B cell (primary cell): Measurements from ENCODE around the gene ROR2. TPM values are rescaled to one million over a fixed set of nuclear protein-coding genes. Genes with fewer than 3 reads are reported as not detected.

Source experiments
- ATAC-seq: fragments of 200-7000 bp; cut with Tn5 transposase; one replicate; pipeline ENCODE4 v1.10.0; 2021; ENCODE audit warnings: low read depth, mild to moderate bottlenecking, moderate number of reproducible peaks, moderate library complexity
- CTCF ChIA-PET: fragments of 350-600 bp; sonication (Branson Sonifier 250); formaldehyde crosslinking; loops from one replicate; lab custom pipeline; 2021; ENCODE audit warnings: antibody characterized with exemption, inconsistent platforms; lab: Charles Lee
- POLR2A ChIA-PET: fragments of 350-600 bp; sonication (Branson Sonifier 250); formaldehyde crosslinking; loops from one replicate; lab custom pipeline; 2021; ENCODE audit warnings: antibody characterized with exemption; lab: Charles Lee
- DNase-seq: peaks from one replicate; pipeline ENCODE4 v3.0.0; 2013
- H2AFZ ChIP-seq: 2 replicates; pipeline ENCODE4 v1.6.1; 2012; ENCODE audit warnings: mild to moderate bottlenecking, low read depth, low read length; ENCODE audit not compliant: insufficient read depth, poor library complexity, severe bottlenecking
- H3K27ac ChIP-seq, 2 donors: 1 replicate in 1 of 2; 2 replicates in 1 of 2; pipeline ENCODE4 v1.5.1; 2012 to 2013; ENCODE audit warnings: low read length in 2 of 2, mild to moderate bottlenecking in 2 of 2, moderate library complexity in 1 of 2
- H3K27me3 ChIP-seq, 4 experiments: fragments of 200-600 bp in 1 of 4; sonication (generic) in 1 of 4; replicated peaks in 1 of 4; 1 replicate in 2 of 4; 2 replicates in 2 of 4; pipeline versions ENCODE4 v1.6.1 to v1.7.0; 2013 to 2016; ENCODE audit warnings: low read length in 3 of 4, mild to moderate bottlenecking in 2 of 4, mixed read lengths in 1 of 4, moderate library complexity in 1 of 4; ENCODE audit not compliant: insufficient read depth in 4 of 4, control insufficient read depth in 3 of 4; ENCODE audit errors: control extremely low read depth in 1 of 4
- H3K36me3 ChIP-seq, 2 experiments: replicated peaks in 1 of 2; 1 replicate in 1 of 2; 2 replicates in 1 of 2; pipeline versions ENCODE4 v1.6.1 to v1.7.1; 2013; ENCODE audit warnings: low read length in 1 of 2; ENCODE audit not compliant: insufficient read depth in 2 of 2, control insufficient read depth in 1 of 2; ENCODE audit errors: control extremely low read depth in 1 of 2, extremely low read depth in 1 of 2
- H3K4me1 ChIP-seq, 2 donors: fragments of 200-600 bp in 1 of 2; sonication (generic) in 1 of 2; 1 replicate in 1 of 2; 2 replicates in 1 of 2; pipeline versions ENCODE4 v1.5.1 to v1.6.1; 2013 to 2017; ENCODE audit warnings: low read length in 2 of 2; ENCODE audit not compliant: control insufficient read depth in 2 of 2, insufficient read depth in 2 of 2
- H3K4me2 ChIP-seq: replicated peaks from 2 replicates; pipeline ENCODE3; 2012; ENCODE audit warnings: mild to moderate bottlenecking, low read depth, low read length; ENCODE audit not compliant: poor library complexity, severe bottlenecking
- H3K4me3 ChIP-seq, 5 experiments: fragments of 200-600 bp in 1 of 5; sonication (generic) in 1 of 5; 1 replicate in 3 of 5; 2 replicates in 2 of 5; pipeline versions ENCODE4 v1.5.1 to v1.7.0; 2011 to 2016; ENCODE audit warnings: low read length in 4 of 5, mild to moderate bottlenecking in 4 of 5, low read depth in 2 of 5, control low read depth in 1 of 5, moderate library complexity in 1 of 5; ENCODE audit not compliant: insufficient read depth in 1 of 5; ENCODE audit errors: control extremely low read depth in 1 of 5, extremely low read depth in 1 of 5
- H3K79me2 ChIP-seq: fragments of 200-600 bp; sonication (generic); one replicate; pipeline ENCODE4 v1.6.0; 2016; ENCODE audit warnings: low read length; ENCODE audit not compliant: control insufficient read depth, insufficient read depth
- H3K9ac ChIP-seq: fragments of 200-600 bp; sonication (generic); 2 replicates; pipeline ENCODE4 v1.6.1; 2017; ENCODE audit warnings: mild to moderate bottlenecking, low read length, moderate library complexity
- H3K9me3 ChIP-seq, 3 donors: one replicate each; pipeline versions ENCODE4 v1.6.1 to v1.7.1; 2013; ENCODE audit warnings: low read length in 2 of 3; ENCODE audit not compliant: control insufficient read depth in 2 of 3, insufficient read depth in 1 of 3; ENCODE audit errors: control extremely low read depth in 1 of 3
- H4K20me1 ChIP-seq: 2 replicates; pipeline ENCODE4 v1.6.0; 2012; ENCODE audit warnings: mild to moderate bottlenecking, low read length; ENCODE audit not compliant: insufficient read depth, control insufficient read depth, poor library complexity, severe bottlenecking
- H3K27ac Mint-ChIP-seq: one replicate; pipeline ENCODE4 v1.8.0; 2021; ENCODE audit warnings: mixed read lengths
- H3K27me3 Mint-ChIP-seq: one replicate; pipeline ENCODE4 v1.8.0; 2021; ENCODE audit warnings: mixed read lengths
- H3K4me1 Mint-ChIP-seq: one replicate; pipeline ENCODE4 v1.8.0; 2021; ENCODE audit warnings: mixed read lengths
- H3K4me3 Mint-ChIP-seq: one replicate; pipeline ENCODE4 v1.8.0; 2021; ENCODE audit warnings: mixed read lengths
- H3K9me3 Mint-ChIP-seq: one replicate; pipeline ENCODE4 v1.8.0; 2022; ENCODE audit warnings: mixed read lengths; ENCODE audit not compliant: insufficient read depth
- CTCF ChIP-seq: fragments of 200-600 bp; IDR thresholded peaks from one replicate; pipeline ENCODE4 v1.8.0; 2022; ENCODE audit warnings: antibody characterized with exemption, mild to moderate bottlenecking
- EZH2 ChIP-seq: IDR thresholded peaks from 2 replicates; pipeline ENCODE4 v1.6.1; 2012; ENCODE audit warnings: borderline replicate concordance, low read depth, mild to moderate bottlenecking, moderate library complexity, low read length; ENCODE audit not compliant: insufficient read depth, poor library complexity, severe bottlenecking
- WGBS: methylation state at CpG from one replicate; pipeline ENCODE4 v1.1.5; 2013; ENCODE audit warnings: missing lambda C conversion rate; ENCODE audit not compliant: insufficient coverage; 5-methylcytosine and 5-hydroxymethylcytosine counted together
- intact Hi-C: fragments of 100-400 bp; cut with micrococcal nuclease; formaldehyde crosslinking; loops from one replicate; pipeline ENCODE4 v1.10.0; 2022
- polyA plus RNA-seq: library from polyadenylated mRNA; depleted of rRNA; stranded (reverse); fragments of >200 nt; gene quantifications from 2 replicates; pipeline ENCODE4 v1.2.3, GENCODE V29; 2012
- total RNA-seq, 2 donors: library from RNA; stranded (reverse); fragments of 120-200 nt in 1 of 2; gene quantifications; 1 replicate in 1 of 2; 2 replicates in 1 of 2; pipeline versions ENCODE4 v1.2.3 to v1.2.4, GENCODE V29; 2013 to 2022

The ROR2 gene
- total and polyA plus RNA-seq, 2 donors (not counting 1 experiment from before 2014, with no cell fraction given) = 0.21 to 0.49 TPM

DNA sequence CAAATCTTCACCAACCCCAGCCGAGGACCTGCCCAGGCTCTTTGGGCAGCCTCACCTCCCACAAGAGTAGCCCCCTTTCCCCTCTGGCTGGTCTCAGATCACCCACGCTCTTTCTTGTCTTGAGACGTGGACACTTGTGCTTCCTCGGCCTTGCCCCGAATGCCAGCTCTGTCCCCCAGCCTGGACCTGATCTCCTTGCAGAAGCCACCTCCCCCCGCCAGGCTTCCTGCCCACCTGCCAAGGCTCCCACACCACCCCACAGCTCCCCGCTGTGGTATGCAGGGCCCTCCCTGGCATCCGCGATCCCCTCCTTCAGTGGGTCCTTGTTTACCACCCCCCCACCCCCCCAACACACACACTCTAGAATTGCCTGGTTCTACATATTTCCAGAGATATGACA is 133.7 kb downstream of the ROR2 start:
- CTCF ChIA-PET = no interaction called here
- ATAC-seq = no peak
- Histone ChIP-seq H3K27ac (no peak overlapping the region), H4K20me1 (no peaks in the 10 kb centered on the region), H3K36me3 (no peaks in the 10 kb centered on the region), H3K27me3 (no peaks in the 10 kb centered on the region), H3K4me2 (no peak overlapping the region), H3K4me3 (no peak overlapping the region), H3K9me3 (peaks cover 0 to 4% (median 0%) of the 10 kb centered on the region in 3 donors), H2AFZ (no peak overlapping the region), H3K9ac (no peak overlapping the region), H3K4me1 (no peaks in the 10 kb centered on the region), H3K79me2 (no peaks in the 10 kb centered on the region)
- DNase-seq = no peak
- Mint-ChIP-seq H3K27ac (no peak overlapping the region), H3K9me3 (no peaks in the 10 kb centered on the region), H3K4me3 (no peak overlapping the region), H3K27me3 (peaks cover 3% of the 10 kb centered on the region), H3K4me1 (no peaks in the 10 kb centered on the region)
- 96% methylated on average over 5 of the region's 9 CpGs for WGBS
- POLR2A ChIA-PET = no interaction called here
- TF ChIP-seq EZH2 (no peak), CTCF (no peak)
- intact Hi-C loops = no loop called here

DNA sequence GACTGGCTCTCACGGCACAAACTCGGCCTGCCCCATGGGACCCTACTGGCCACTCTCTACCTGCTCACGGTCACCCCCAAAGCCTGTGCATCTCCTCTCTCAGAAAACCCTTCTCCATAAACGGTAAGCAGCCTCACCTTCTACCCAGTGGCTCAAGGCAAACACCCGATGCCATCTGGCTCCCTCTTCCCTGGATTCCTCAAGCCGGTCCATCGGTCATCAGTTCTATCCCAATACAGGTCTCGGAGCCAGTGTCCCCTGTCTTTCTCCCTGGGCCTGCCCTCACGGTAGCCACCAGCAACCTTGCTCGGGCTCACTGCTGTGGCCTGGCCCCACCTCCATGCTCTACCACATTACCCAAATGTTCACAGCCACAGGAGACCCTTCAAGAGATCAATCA is 134.1 kb downstream of the ROR2 start:
- Histone ChIP-seq H2AFZ (no peak overlapping the region), H3K36me3 (no peaks in the 10 kb centered on the region), H3K27me3 (no peaks in the 10 kb centered on the region), H3K27ac (no peak overlapping the region), H3K4me1 (no peaks in the 10 kb centered on the region), H3K79me2 (no peaks in the 10 kb centered on the region), H4K20me1 (no peaks in the 10 kb centered on the region), H3K9ac (no peak overlapping the region), H3K4me3 (no peak overlapping the region), H3K9me3 (peaks cover 0 to 4% (median 0%) of the 10 kb centered on the region in 3 donors), H3K4me2 (no peak overlapping the region)
- no peak for TF ChIP-seq EZH2
- no peak for TF ChIP-seq CTCF
- no peaks in the 10 kb centered on the region for H3K4me1 Mint-ChIP-seq
- intact Hi-C loops = no loop called here
- CTCF ChIA-PET = interaction anchor here (0.6 kb wide), 1 partner anchor 11 kb away, joined by 3 read pairs; no protein-coding TSS in a partner anchor
- no peaks in the 10 kb centered on the region for H3K9me3 Mint-ChIP-seq
- DNase-seq = no peak
- ATAC-seq = no peak
- H3K27me3 Mint-ChIP-seq = no peaks in the 10 kb centered on the region
- no peak overlapping the region for H3K27ac Mint-ChIP-seq
- WGBS = 96% methylated on average over 10 of the region's 10 CpGs
- POLR2A ChIA-PET = no interaction called here
- no peak overlapping the region for H3K4me3 Mint-ChIP-seq
